SK-N-SH (cell line): ENCODE results near the gene USH1C. TPM values are rescaled to one million over a fixed set of nuclear protein-coding genes. Genes with fewer than 3 reads are reported as not detected.

ENCODE experiments used
- CTCF ChIA-PET: fragments of 300-600, 350-600 bp; formaldehyde crosslinking; extraction: SDS; loops from one replicate; lab custom pipeline; 2021; lab: Yijun Ruan, JAX
- POLR2A ChIA-PET: fragments of 350-600 bp; sonication (Branson Sonifier 250); formaldehyde crosslinking; extraction: SDS; loops from one replicate; lab custom pipeline; 2020; ENCODE audit warnings: antibody characterized with exemption, inconsistent platforms; lab: Yijun Ruan, JAX
- DNase-seq: peaks from one replicate; pipeline ENCODE4 v3.0.0; 2012
- H2AFZ ChIP-seq: fragments of 200-600 bp; sonication (generic); 2 replicates; pipeline ENCODE4 v1.8.1; 2016; ENCODE audit warnings: antibody characterized with exemption, mild to moderate bottlenecking, low read depth
- H3F3A ChIP-seq: fragments of 200-600 bp; sonication (generic); replicated peaks from 2 replicates; pipeline ENCODE3; 2016; ENCODE audit warnings: antibody characterized with exemption, mild to moderate bottlenecking; ENCODE audit not compliant: insufficient read depth
- H3K27ac ChIP-seq, 2 experiments: fragments of 200-500 bp in 1 of 2; fragments of 200-600 bp in 1 of 2; sonication (Bioruptor generic) in 1 of 2; sonication (generic), shearing (Covaris generic) in 1 of 2; 2 replicates each; pipeline versions ENCODE4 v1.5.1 to v1.6.1; 2014 to 2016; ENCODE audit warnings: low read depth in 2 of 2, inconsistent platforms in 1 of 2, low read length in 1 of 2, mild to moderate bottlenecking in 1 of 2, mixed read lengths in 1 of 2
- H3K27me3 ChIP-seq: fragments of 200-600 bp; sonication (generic), shearing (Covaris generic); 2 replicates; pipeline ENCODE4 v1.6.1; 2016; ENCODE audit warnings: mixed run types; ENCODE audit not compliant: insufficient read depth
- H3K36me3 ChIP-seq, 2 experiments: fragments of 200-500 bp in 1 of 2; fragments of 200-600 bp in 1 of 2; sonication (Bioruptor generic) in 1 of 2; sonication (generic) in 1 of 2; replicated peaks in 1 of 2; 2 replicates each; pipeline versions ENCODE3 to v1.5.1; 2014 to 2016; ENCODE audit warnings: low read length in 1 of 2, mild to moderate bottlenecking in 1 of 2; ENCODE audit not compliant: insufficient read depth in 2 of 2, control insufficient read depth in 1 of 2
- H3K4me1 ChIP-seq, 2 experiments: fragments of 200-500 bp in 1 of 2; fragments of 200-600 bp in 1 of 2; sonication (Bioruptor generic) in 1 of 2; sonication (generic), shearing (Covaris generic) in 1 of 2; 2 replicates each; pipeline versions ENCODE4 v1.5.1 to v1.6.1; 2014 to 2016; ENCODE audit warnings: low read depth in 1 of 2, low read length in 1 of 2, mixed run types in 1 of 2; ENCODE audit not compliant: insufficient read depth in 2 of 2, control insufficient read depth in 1 of 2
- H3K4me2 ChIP-seq: fragments of 200-600 bp; sonication (generic), shearing (Covaris generic); 2 replicates; pipeline ENCODE4 v1.6.1; 2017; ENCODE audit warnings: mixed run types
- H3K4me3 ChIP-seq, 2 experiments: fragments of 200-500 bp in 1 of 2; fragments of 200-600 bp in 1 of 2; sonication (Bioruptor generic) in 1 of 2; sonication (generic), shearing (Covaris generic) in 1 of 2; 2 replicates each; pipeline versions ENCODE4 v1.5.1 to v1.8.1; 2014 to 2016; ENCODE audit warnings: low read depth in 2 of 2, inconsistent platforms in 1 of 2, low read length in 1 of 2, mild to moderate bottlenecking in 1 of 2, mixed read lengths in 1 of 2, moderate library complexity in 1 of 2
- H3K79me2 ChIP-seq: fragments of 200-600 bp; sonication (generic); 2 replicates; pipeline ENCODE4 v1.8.1; 2017; ENCODE audit warnings: mild to moderate bottlenecking; ENCODE audit not compliant: insufficient read depth
- H3K9ac ChIP-seq: fragments of 200-600 bp; sonication (generic); 2 replicates; pipeline ENCODE4 v1.6.1; 2017; ENCODE audit warnings: mixed run types
- H3K9me2 ChIP-seq: fragments of 200-600 bp; sonication (generic); 2 replicates; pipeline ENCODE4 v1.6.1; 2017; ENCODE audit warnings: mixed run types
- H3K9me3 ChIP-seq: fragments of 200-600 bp; sonication (generic); 2 replicates; pipeline ENCODE4 v1.6.1; 2017; ENCODE audit warnings: mixed run types, mild to moderate bottlenecking, moderate library complexity
- H4K20me1 ChIP-seq: fragments of 200-600 bp; sonication (generic); 2 replicates; pipeline ENCODE4 v1.6.1; 2017; ENCODE audit warnings: mild to moderate bottlenecking, mixed run types; ENCODE audit not compliant: insufficient read depth
- FOXJ3 ChIP-seq: sonication (generic); formaldehyde crosslinking; IDR thresholded peaks from 2 replicates; pipeline ENCODE4 v1.5.1; 2020; ENCODE audit warnings: mild to moderate bottlenecking, missing genetic modification reagents
- FOXM1 ChIP-seq: IDR thresholded peaks from 2 replicates; pipeline ENCODE4 v1.4.0; 2012; ENCODE audit warnings: low read depth, mild to moderate bottlenecking
- GATA2 ChIP-seq: sonication (generic); formaldehyde crosslinking; IDR thresholded peaks from 2 replicates; pipeline ENCODE4 v1.5.0; 2020; ENCODE audit warnings: mild to moderate bottlenecking, missing genetic modification reagents
- JUND ChIP-seq: IDR thresholded peaks from 2 replicates; pipeline ENCODE4 v1.4.0; 2012
- MAX ChIP-seq: IDR thresholded peaks from 2 replicates; pipeline ENCODE4 v1.4.0; 2012; ENCODE audit warnings: low read depth
- MEF2A ChIP-seq: IDR thresholded peaks from 2 replicates; pipeline ENCODE4 v1.4.0; 2012; ENCODE audit warnings: low read depth, borderline replicate concordance
- MXI1 ChIP-seq: IDR thresholded peaks from 2 replicates; pipeline ENCODE4 v1.6.1; 2012; ENCODE audit warnings: mild to moderate bottlenecking, low read depth, low read length, improper control_type of control experiment
- NFIC ChIP-seq: IDR thresholded peaks from 2 replicates; pipeline ENCODE4 v1.4.0; 2012; ENCODE audit warnings: borderline replicate concordance
- PBX3 ChIP-seq: IDR thresholded peaks from 2 replicates; pipeline ENCODE4; 2012
- POLR2AphosphoS5 ChIP-seq: IDR thresholded peaks from 2 replicates; pipeline ENCODE4 v1.6.1; 2012; ENCODE audit warnings: low read depth, low read length
- RAD21 ChIP-seq: IDR thresholded peaks from 2 replicates; pipeline ENCODE4 v1.6.1; 2012; ENCODE audit warnings: mild to moderate bottlenecking, low read length
- RCOR1 ChIP-seq: fragments of 150-350 bp; IDR thresholded peaks from 2 replicates; pipeline ENCODE4 v1.6.1; 2017; ENCODE audit warnings: antibody characterized with exemption, low read length
- RFX5 ChIP-seq: IDR thresholded peaks from 2 replicates; pipeline ENCODE4 v1.6.1; 2012; ENCODE audit warnings: mild to moderate bottlenecking, improper control_type of control experiment, low read length
- SIN3A ChIP-seq: IDR thresholded peaks from 2 replicates; pipeline ENCODE4 v1.6.1; 2012; ENCODE audit warnings: low read depth, mild to moderate bottlenecking, low read length, moderate library complexity, borderline replicate concordance
- SMC3 ChIP-seq: IDR thresholded peaks from 2 replicates; pipeline ENCODE4 v1.6.1; 2012; ENCODE audit warnings: low read depth, low read length, improper control_type of control experiment
- TCF12 ChIP-seq: IDR thresholded peaks from 2 replicates; pipeline ENCODE4 v1.4.0; 2012
- TEAD4 ChIP-seq: IDR thresholded peaks from 2 replicates; pipeline ENCODE4 v1.4.0; 2012; ENCODE audit warnings: mild to moderate bottlenecking, borderline replicate concordance; ENCODE audit not compliant: insufficient read depth
- YY1 ChIP-seq: IDR thresholded peaks from 2 replicates; pipeline ENCODE4 v1.4.0; 2012; ENCODE audit warnings: low read depth, mild to moderate bottlenecking
- WGBS: methylation state at CpG from one replicate; pipeline ENCODE4 v1.1.6; 2017; ENCODE audit warnings: low lambda C conversion rate; 5-methylcytosine and 5-hydroxymethylcytosine counted together
- polyA plus RNA-seq, 3 experiments: library from polyadenylated mRNA; depleted of rRNA; stranded (reverse); fragments of >200 nt; gene quantifications; 2 replicates each; pipeline ENCODE4 v1.2.3, GENCODE V29; 2012
- TF ChIP-seq, protein P1 (sequence below): IDR thresholded peaks from 2 replicates; pipeline ENCODE4 v1.6.1; 2012; ENCODE audit warnings: mild to moderate bottlenecking, low read depth, low read length, moderate library complexity
- TF ChIP-seq, protein P2 (sequence below): IDR thresholded peaks from 2 replicates; pipeline ENCODE4 v1.4.0; 2012; ENCODE audit warnings: low read depth, borderline replicate concordance
- TF ChIP-seq, protein P3 (sequence below): fragments of 150-350 bp; IDR thresholded peaks from 2 replicates; pipeline ENCODE4 v1.6.1; 2017; ENCODE audit warnings: antibody characterized with exemption, low read length, low read depth, borderline replicate concordance

USH1C gene
- polyA plus RNA-seq, 1 of the 3 experiments (the other 2 are of a cell fraction), result not detected

DNA sequence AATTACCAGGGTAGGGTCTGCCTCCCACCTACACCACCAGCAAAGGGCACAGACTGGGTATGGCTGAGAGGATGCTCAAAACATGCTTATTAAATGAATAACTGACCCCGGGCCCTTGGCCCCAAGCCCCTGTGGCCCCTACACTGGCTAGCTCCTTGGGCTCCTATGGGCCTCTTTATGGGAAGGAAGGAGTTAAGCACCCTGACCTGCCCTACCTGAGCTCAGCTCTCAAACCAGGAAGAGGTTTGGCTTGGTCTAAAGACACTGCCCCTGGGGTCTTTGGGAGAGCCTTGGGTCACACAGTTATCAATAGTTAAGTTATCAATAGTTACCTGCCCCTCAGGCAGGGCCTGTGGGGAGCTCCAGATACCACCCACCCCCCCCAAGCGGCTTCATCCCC lies 1.2 kb downstream of the USH1C start:
- Histone ChIP-seq H3K4me2 (no peak overlapping the region), H3F3A (no peaks in the 10 kb centered on the region), H3K79me2 (no peaks in the 10 kb centered on the region), H4K20me1 (no peaks in the 10 kb centered on the region), H3K9ac (no peak overlapping the region)
- DNase-seq, result no peak
- TF ChIP-seq MXI1 (no peak), MEF2A (no peak), JUND (no peak)
- TF ChIP-seq, all 33 proteins: peak for 0
- Histone ChIP-seq H3K9me3 (no peaks in the 10 kb centered on the region), H3K36me3 (no peaks in the 10 kb centered on the region), H3K4me1 (no peaks in the 10 kb centered on the region; a peak in 1 of 4 replicates), H3K9me2 (no peaks in the 10 kb centered on the region), H2AFZ (no peak overlapping the region), H3K27me3 (no peaks in the 10 kb centered on the region; the same call in 1 of the 2 replicates), H3K27ac (no peak overlapping the region), H3K4me3 (no peak overlapping the region)
- POLR2A ChIA-PET, result no interaction called here
- 40% methylated on average over 1 of the region's 2 CpGs for WGBS
- CTCF ChIA-PET, result interaction anchor here (1.1 to 4.0 kb wide), 4 partner anchors 11 to 313 kb away, joined by 3 to 31 read pairs (median 3); no protein-coding TSS in a partner anchor

DNA sequence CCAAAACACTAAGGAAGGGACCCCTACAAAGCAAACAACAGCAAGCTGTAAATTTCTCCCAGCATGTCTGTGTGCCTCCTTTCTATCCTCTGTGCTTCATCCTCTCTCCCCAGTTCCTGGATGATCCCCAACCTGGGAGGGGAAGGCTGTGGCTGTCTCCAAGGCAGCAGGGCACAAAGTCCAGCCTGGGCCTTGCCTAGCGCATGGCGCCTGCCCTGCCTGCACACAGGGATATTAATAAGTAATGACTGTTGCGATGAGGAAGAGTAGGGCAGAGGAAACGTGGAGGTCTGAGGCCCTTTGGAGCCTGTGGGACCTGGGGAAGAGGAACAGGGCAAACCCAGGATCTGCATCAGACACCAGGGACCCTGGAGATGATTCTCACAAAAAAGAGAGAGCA lies 2.0 kb downstream of the USH1C start:
- Histone ChIP-seq H3K27me3 (no peaks in the 10 kb centered on the region; the same call in 1 of the 2 replicates), H3F3A (no peaks in the 10 kb centered on the region), H3K4me2 (no peak overlapping the region), H4K20me1 (no peaks in the 10 kb centered on the region), H3K9ac (no peak overlapping the region), H2AFZ (no peak overlapping the region), H3K9me3 (no peaks in the 10 kb centered on the region), H3K27ac (no peak overlapping the region), H3K79me2 (no peaks in the 10 kb centered on the region), H3K4me1 (no peaks in the 10 kb centered on the region; a peak in 1 of 4 replicates), H3K4me3 (no peak overlapping the region), H3K36me3 (no peaks in the 10 kb centered on the region), H3K9me2 (no peaks in the 10 kb centered on the region)
- 59% methylated on average over 4 of the region's 4 CpGs for WGBS
- ChIA-PET CTCF (interaction anchor here (1.2 to 4.0 kb wide), 4 partner anchors 10 to 189 kb away, joined by 3 to 31 read pairs (median 3); no protein-coding TSS in a partner anchor), POLR2A (no interaction called here)
- DNase-seq, result no peak
- no peak for TF ChIP-seq TCF12
- TF ChIP-seq, protein P1, sequence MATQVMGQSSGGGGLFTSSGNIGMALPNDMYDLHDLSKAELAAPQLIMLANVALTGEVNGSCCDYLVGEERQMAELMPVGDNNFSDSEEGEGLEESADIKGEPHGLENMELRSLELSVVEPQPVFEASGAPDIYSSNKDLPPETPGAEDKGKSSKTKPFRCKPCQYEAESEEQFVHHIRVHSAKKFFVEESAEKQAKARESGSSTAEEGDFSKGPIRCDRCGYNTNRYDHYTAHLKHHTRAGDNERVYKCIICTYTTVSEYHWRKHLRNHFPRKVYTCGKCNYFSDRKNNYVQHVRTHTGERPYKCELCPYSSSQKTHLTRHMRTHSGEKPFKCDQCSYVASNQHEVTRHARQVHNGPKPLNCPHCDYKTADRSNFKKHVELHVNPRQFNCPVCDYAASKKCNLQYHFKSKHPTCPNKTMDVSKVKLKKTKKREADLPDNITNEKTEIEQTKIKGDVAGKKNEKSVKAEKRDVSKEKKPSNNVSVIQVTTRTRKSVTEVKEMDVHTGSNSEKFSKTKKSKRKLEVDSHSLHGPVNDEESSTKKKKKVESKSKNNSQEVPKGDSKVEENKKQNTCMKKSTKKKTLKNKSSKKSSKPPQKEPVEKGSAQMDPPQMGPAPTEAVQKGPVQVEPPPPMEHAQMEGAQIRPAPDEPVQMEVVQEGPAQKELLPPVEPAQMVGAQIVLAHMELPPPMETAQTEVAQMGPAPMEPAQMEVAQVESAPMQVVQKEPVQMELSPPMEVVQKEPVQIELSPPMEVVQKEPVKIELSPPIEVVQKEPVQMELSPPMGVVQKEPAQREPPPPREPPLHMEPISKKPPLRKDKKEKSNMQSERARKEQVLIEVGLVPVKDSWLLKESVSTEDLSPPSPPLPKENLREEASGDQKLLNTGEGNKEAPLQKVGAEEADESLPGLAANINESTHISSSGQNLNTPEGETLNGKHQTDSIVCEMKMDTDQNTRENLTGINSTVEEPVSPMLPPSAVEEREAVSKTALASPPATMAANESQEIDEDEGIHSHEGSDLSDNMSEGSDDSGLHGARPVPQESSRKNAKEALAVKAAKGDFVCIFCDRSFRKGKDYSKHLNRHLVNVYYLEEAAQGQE, result no peak
- no peak for TF ChIP-seq FOXM1
- TF ChIP-seq NFIC, result no peak
- TF ChIP-seq GATA2, result no peak
- no peak for TF ChIP-seq PBX3
- TF ChIP-seq MAX, result no peak
- no peak for TF ChIP-seq TEAD4
- no peak for TF ChIP-seq MEF2A
- no peak for TF ChIP-seq YY1
- TF ChIP-seq RAD21, result no peak
- TF ChIP-seq FOXJ3, result no peak
- TF ChIP-seq, protein P2, sequence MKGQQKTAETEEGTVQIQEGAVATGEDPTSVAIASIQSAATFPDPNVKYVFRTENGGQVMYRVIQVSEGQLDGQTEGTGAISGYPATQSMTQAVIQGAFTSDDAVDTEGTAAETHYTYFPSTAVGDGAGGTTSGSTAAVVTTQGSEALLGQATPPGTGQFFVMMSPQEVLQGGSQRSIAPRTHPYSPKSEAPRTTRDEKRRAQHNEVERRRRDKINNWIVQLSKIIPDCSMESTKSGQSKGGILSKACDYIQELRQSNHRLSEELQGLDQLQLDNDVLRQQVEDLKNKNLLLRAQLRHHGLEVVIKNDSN, result no peak
- TF ChIP-seq RCOR1, result no peak
- TF ChIP-seq RFX5, result no peak
- no peak for TF ChIP-seq SIN3A
- no peak for TF ChIP-seq JUND
- no peak for TF ChIP-seq POLR2AphosphoS5
- no peak for TF ChIP-seq SMC3
- TF ChIP-seq, protein P3, sequence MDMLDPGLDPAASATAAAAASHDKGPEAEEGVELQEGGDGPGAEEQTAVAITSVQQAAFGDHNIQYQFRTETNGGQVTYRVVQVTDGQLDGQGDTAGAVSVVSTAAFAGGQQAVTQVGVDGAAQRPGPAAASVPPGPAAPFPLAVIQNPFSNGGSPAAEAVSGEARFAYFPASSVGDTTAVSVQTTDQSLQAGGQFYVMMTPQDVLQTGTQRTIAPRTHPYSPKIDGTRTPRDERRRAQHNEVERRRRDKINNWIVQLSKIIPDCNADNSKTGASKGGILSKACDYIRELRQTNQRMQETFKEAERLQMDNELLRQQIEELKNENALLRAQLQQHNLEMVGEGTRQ, result no peak
